Neural cell (in vitro differentiated cells): Measurements from ENCODE around the gene BABAM2. TPM values are rescaled to one million over a fixed set of nuclear protein-coding genes. Genes with fewer than 3 reads are reported as not detected.

Experiments
- H2AFZ ChIP-seq: fragments of 200-600, 300-800 bp; sonication (generic), shearing (Covaris generic); 2 replicates; pipeline ENCODE4 v1.6.0; 2014; ENCODE audit warnings: low read depth, mild to moderate bottlenecking, antibody characterized with exemption, low read length, moderate library complexity
- H3F3A ChIP-seq: fragments of 200-600 bp; shearing (Covaris generic); 2 replicates; pipeline ENCODE4 v1.6.1; 2016; ENCODE audit warnings: mild to moderate bottlenecking, moderate library complexity, mixed read lengths, antibody characterized with exemption, low read length; ENCODE audit not compliant: insufficient read depth, poor library complexity, severe bottlenecking
- H3K27ac ChIP-seq: fragments of 200-600, 300-800 bp; sonication (generic), shearing (Covaris generic); 2 replicates; pipeline ENCODE4 v1.5.1; 2014; ENCODE audit warnings: mild to moderate bottlenecking, low read length, moderate library complexity
- H3K27me3 ChIP-seq: fragments of 300-800, 200-600 bp; sonication (generic), shearing (Covaris generic); 2 replicates; pipeline ENCODE4 v1.6.0; 2014; ENCODE audit warnings: mild to moderate bottlenecking, low read depth, low read length, moderate library complexity; ENCODE audit not compliant: insufficient read depth
- H3K36me3 ChIP-seq: fragments of 300-800, 200-600 bp; sonication (generic), shearing (Covaris generic); 2 replicates; pipeline ENCODE4 v1.5.1; 2014; ENCODE audit warnings: mild to moderate bottlenecking, antibody characterized with exemption, low read length, moderate library complexity; ENCODE audit not compliant: insufficient read depth
- H3K4me2 ChIP-seq: fragments of 300-800, 200-600 bp; sonication (generic), shearing (Covaris generic); 2 replicates; pipeline ENCODE4 v1.6.0; 2014; ENCODE audit warnings: mild to moderate bottlenecking, low read length
- H3K4me3 ChIP-seq: fragments of 300-800, 200-600 bp; sonication (generic), shearing (Covaris generic); 2 replicates; pipeline ENCODE4 v1.5.1; 2014; ENCODE audit warnings: mild to moderate bottlenecking, low read length, moderate library complexity
- H3K79me2 ChIP-seq: fragments of 200-600 bp; shearing (Covaris generic); replicated peaks from 2 replicates; pipeline ENCODE4 v1.6.0; 2014; ENCODE audit warnings: mild to moderate bottlenecking, low read length, moderate library complexity; ENCODE audit not compliant: insufficient read depth
- H3K9ac ChIP-seq: fragments of 300-800, 200-600 bp; sonication (generic), shearing (Covaris generic); 2 replicates; pipeline ENCODE4 v1.6.1; 2016; ENCODE audit warnings: mild to moderate bottlenecking, low read length, mixed read lengths
- H3K9me2 ChIP-seq: fragments of 200-600 bp; shearing (Covaris generic); 2 replicates; pipeline ENCODE4 v1.6.1; 2016; ENCODE audit warnings: mild to moderate bottlenecking, low read length, mixed read lengths; ENCODE audit not compliant: insufficient read depth
- H3K9me3 ChIP-seq: fragments of 200-600, 300-800 bp; sonication (generic), shearing (Covaris generic); 2 replicates; pipeline ENCODE4 v1.6.1; 2016; ENCODE audit warnings: mild to moderate bottlenecking, mixed run types, low read length, moderate library complexity, mixed read lengths
- H4K20me1 ChIP-seq: fragments of 200-600 bp; shearing (Covaris generic); 2 replicates; pipeline ENCODE4 v1.6.1; 2016; ENCODE audit warnings: mild to moderate bottlenecking, mixed run types; ENCODE audit not compliant: insufficient read depth
- CTCF ChIP-seq: fragments of 450-650 bp; IDR thresholded peaks from 2 replicates; pipeline ENCODE4 v1.5.1; 2014; ENCODE audit warnings: antibody characterized with exemption, mild to moderate bottlenecking, moderate library complexity; ENCODE audit not compliant: poor library complexity, severe bottlenecking
- EP300 ChIP-seq: fragments of 450-650 bp; conservative IDR thresholded peaks from 2 replicates; pipeline ENCODE4 v1.6.1; 2014; ENCODE audit warnings: antibody characterized with exemption, mild to moderate bottlenecking, moderate library complexity; ENCODE audit not compliant: poor library complexity, severe bottlenecking
- EZH2 ChIP-seq: fragments of 200-600, 300-800 bp; shearing (Covaris generic), sonication (generic); IDR thresholded peaks from 2 replicates; pipeline ENCODE4 v1.6.1; 2014; ENCODE audit warnings: antibody characterized with exemption, low read length, borderline replicate concordance, mild to moderate bottlenecking; ENCODE audit not compliant: insufficient read depth, poor library complexity, severe bottlenecking
- MXI1 ChIP-seq: fragments of 450-650 bp; conservative IDR thresholded peaks from 2 replicates; pipeline ENCODE4 v1.6.1; 2014; ENCODE audit warnings: antibody characterized with exemption, mild to moderate bottlenecking; ENCODE audit not compliant: poor library complexity, severe bottlenecking
- POLR2AphosphoS5 ChIP-seq: IDR thresholded peaks from 2 replicates; pipeline ENCODE4 v1.6.1; 2012
- RAD21 ChIP-seq: fragments of 450-650 bp; conservative IDR thresholded peaks from 2 replicates; pipeline ENCODE4 v1.6.1; 2014; ENCODE audit warnings: antibody characterized with exemption, mild to moderate bottlenecking, moderate library complexity
- REST ChIP-seq: IDR thresholded peaks from 2 replicates; pipeline ENCODE4 v1.6.1; 2012; ENCODE audit warnings: borderline replicate concordance
- SMC3 ChIP-seq: fragments of 450-650 bp; conservative IDR thresholded peaks from 2 replicates; pipeline ENCODE4 v1.6.1; 2014; ENCODE audit warnings: antibody characterized with exemption, mild to moderate bottlenecking, moderate library complexity; ENCODE audit not compliant: poor library complexity
- TAF1 ChIP-seq: IDR thresholded peaks from 2 replicates; pipeline ENCODE4 v1.6.1; 2012; ENCODE audit warnings: low read depth
- polyA plus RNA-seq: library from polyadenylated mRNA; depleted of rRNA; stranded (reverse); fragments of >200 nt; gene quantifications from 2 replicates; pipeline ENCODE4 v1.2.3, GENCODE V29; 2014

BABAM2 gene
- polyA plus RNA-seq, 1 donor from 2014 or later, result 15.3 TPM

DNA sequence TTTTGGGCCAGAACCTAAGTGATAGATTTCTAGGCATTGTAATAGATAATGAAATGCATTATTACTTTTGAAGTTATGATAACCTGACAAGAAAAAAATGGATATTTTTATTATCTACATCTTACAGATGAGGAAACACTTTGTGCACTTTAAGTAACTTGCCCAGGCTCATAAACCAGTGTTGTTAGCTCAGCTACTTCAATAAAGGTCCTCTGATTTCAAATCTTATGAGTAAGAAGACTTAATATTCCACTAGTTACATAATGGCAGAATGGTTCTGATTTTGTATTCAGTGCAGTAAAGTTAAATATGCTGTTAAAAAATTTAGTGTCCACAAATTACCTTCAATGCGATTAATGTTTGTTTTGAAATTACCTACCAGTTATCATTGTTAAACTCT lies 199.0 kb downstream of the BABAM2 start:
- Histone ChIP-seq H3K9me3 (no peaks in the 10 kb centered on the region), H3F3A (no peaks in the 10 kb centered on the region), H3K27ac (no peak overlapping the region), H3K9ac (no peak overlapping the region), H3K9me2 (no peaks in the 10 kb centered on the region), H3K36me3 (no peaks in the 10 kb centered on the region), H4K20me1 (no peaks in the 10 kb centered on the region), H3K4me2 (no peak overlapping the region), H3K79me2 (no peaks in the 10 kb centered on the region), H3K27me3 (no peaks in the 10 kb centered on the region), H3K4me3 (no peak overlapping the region), H2AFZ (no peak overlapping the region)
- TF ChIP-seq CTCF (no peak), TAF1 (no peak), EP300 (no peak), MXI1 (no peak), SMC3 (no peak), EZH2 (no peak), RAD21 (no peak), POLR2AphosphoS5 (no peak), REST (no peak)

DNA sequence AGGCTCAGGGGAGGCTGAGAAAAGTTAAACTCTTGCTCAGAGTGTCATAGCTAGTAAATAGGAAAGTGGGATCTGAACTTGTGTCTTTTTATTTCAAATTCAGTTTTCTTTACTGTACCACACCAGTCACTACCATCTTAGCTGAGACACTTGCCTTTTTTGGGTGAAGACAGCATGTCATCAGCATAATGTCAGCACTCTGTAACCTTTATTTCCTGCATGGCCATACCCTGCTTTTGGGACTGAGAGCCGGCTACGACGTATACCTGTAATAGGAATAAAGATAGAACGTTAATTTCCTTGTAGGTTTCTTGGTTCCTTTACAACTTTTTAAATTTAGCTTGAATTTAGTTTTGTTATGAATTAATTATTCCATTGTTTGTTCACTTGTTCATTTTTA lies 202.8 kb downstream of the BABAM2 start:
- Histone ChIP-seq H3K9me3 (no peaks in the 10 kb centered on the region), H2AFZ (no peak overlapping the region), H4K20me1 (no peaks in the 10 kb centered on the region), H3K36me3 (no peaks in the 10 kb centered on the region), H3K27ac (no peak overlapping the region), H3K4me2 (no peak overlapping the region), H3K4me3 (no peak overlapping the region), H3K79me2 (no peaks in the 10 kb centered on the region), H3K27me3 (no peaks in the 10 kb centered on the region), H3K9ac (no peak overlapping the region), H3K9me2 (no peaks in the 10 kb centered on the region), H3F3A (no peaks in the 10 kb centered on the region)
- no peak for TF ChIP-seq MXI1
- TF ChIP-seq RAD21, result no peak
- no peak for TF ChIP-seq SMC3
- TF ChIP-seq POLR2AphosphoS5, result no peak
- no peak for TF ChIP-seq TAF1
- no peak for TF ChIP-seq REST
- TF ChIP-seq CTCF, result no peak
- no peak for TF ChIP-seq EZH2
- TF ChIP-seq EP300, result no peak
